Lower leg skin (tissue), 4 donors: ENCODE results near the gene CARS1. TPM values are rescaled to one million over a fixed set of nuclear protein-coding genes. Genes with fewer than 3 reads are reported as not detected.

Source experiments
- DNase-seq, 2 donors: peaks; one replicate each; pipeline ENCODE4 v3.0.0-alpha.2; 2019; ENCODE audit warnings: low spot score in 2 of 2
- H3K4me3 ChIP-seq: fragments of 200-600 bp; sonication (generic); 2 replicates; pipeline ENCODE4 v1.5.1; 2017; ENCODE audit warnings: mild to moderate bottlenecking, low read depth; ENCODE audit not compliant: poor library complexity, severe bottlenecking
- CTCF ChIP-seq, 3 donors: fragments of 450-650 bp; IDR thresholded peaks; one replicate each; pipeline ENCODE4 v1.5.1; 2016; ENCODE audit warnings: antibody characterized with exemption in 3 of 3, mild to moderate bottlenecking in 3 of 3, moderate library complexity in 2 of 3
- POLR2A ChIP-seq, 2 donors: fragments of 450-650 bp; IDR thresholded peaks; one replicate each; pipeline ENCODE4 v1.6.1; 2016 to 2017; ENCODE audit warnings: antibody characterized with exemption in 2 of 2, mild to moderate bottlenecking in 1 of 2, moderate library complexity in 1 of 2
- WGBS, 2 donors: methylation state at CpG; one replicate each; pipeline ENCODE4 v1.1.5; 2018; 5-methylcytosine and 5-hydroxymethylcytosine counted together
- intact Hi-C: fragments of 100-400 bp; cut with DNase I; formaldehyde crosslinking; loops from one replicate; pipeline ENCODE4 v1.15.0; 2023; ENCODE audit warnings: low total_unique reads
- total RNA-seq, 4 donors: library from RNA; depleted of rRNA; stranded (reverse); fragments of >200 nt; gene quantifications; one replicate each; pipeline ENCODE4 v1.1.0, GENCODE V29; 2016

CARS1 gene
- total RNA-seq, 4 donors from 2014 or later = 56.7 to 63.0 (median 60.7) TPM

- DNase-seq = peak in 1 of 2 donors; percentile 83
- WGBS, 2 donors = 34 to 38% methylated on average over 15 of the region's 15 CpGs
- no peak for TF ChIP-seq POLR2A (IDR thresholded peaks at IDR 0.05)
- TF ChIP-seq CTCF (IDR thresholded peaks at IDR 0.05) = no peak
- intact Hi-C loops = loop anchor here (10.0 kb wide), 1 partner anchor 561 kb away; no protein-coding TSS in a partner anchor
- no peak overlapping the region for H3K4me3 ChIP-seq
Measured at GRCh38 chr11:3095712-3096361, 38.6 kb upstream of the CARS1 start.

DNA sequence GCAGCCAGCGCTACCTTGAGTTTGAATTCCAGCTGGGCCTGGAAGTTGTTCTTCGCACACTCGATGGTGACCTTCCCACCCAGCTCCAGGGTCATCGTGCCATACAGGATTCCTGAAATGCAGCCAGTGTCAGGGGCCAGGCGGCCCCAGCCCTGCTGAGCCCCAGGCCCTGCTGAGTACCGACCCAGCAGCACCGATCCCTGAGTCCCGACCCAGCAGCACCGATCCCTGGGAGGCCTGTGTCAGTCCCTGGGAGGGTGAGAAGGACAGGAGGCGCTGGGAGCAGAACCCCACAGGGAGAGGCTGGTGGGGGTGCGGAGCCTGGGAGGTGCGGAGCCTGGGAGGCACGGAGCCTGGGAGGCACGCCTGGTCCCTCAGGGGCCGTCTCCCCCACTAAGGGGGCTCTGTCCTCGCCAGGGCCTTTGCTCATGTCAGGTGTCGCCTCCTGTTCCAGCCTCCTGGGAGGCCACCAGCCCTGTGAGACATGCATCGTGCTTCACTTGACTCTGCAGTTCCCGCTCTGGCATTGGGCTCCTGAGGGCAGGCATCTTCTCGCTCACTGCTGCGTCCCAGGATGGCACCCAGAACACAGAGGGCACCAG is 37.1 kb upstream of the CARS1 start:
- H3K4me3 ChIP-seq = no peak overlapping the region
- TF ChIP-seq POLR2A (IDR thresholded peaks at IDR 0.05) = no peak
- TF ChIP-seq CTCF (IDR thresholded peaks at IDR 0.05) = no peak
- intact Hi-C loops = loop anchor here (5.0 to 10.0 kb wide), 2 partner anchors 57 to 560 kb away; no protein-coding TSS in a partner anchor
- WGBS, 2 donors = 77 to 92% methylated on average over 13 to 21 of the region's 21 CpGs
- peak in 1 of 2 donors; percentile 71 for DNase-seq

- H3K4me3 ChIP-seq = no peak overlapping the region
- no peak for TF ChIP-seq CTCF (IDR thresholded peaks at IDR 0.05)
- no peak for TF ChIP-seq POLR2A (IDR thresholded peaks at IDR 0.05)
- WGBS, 2 donors = 81 to 85% methylated on average over 32 to 34 of the region's 36 CpGs
- peak in 1 of 2 donors; percentile 85 for DNase-seq
- intact Hi-C loops = loop anchor here (5.0 to 10.0 kb wide), 2 partner anchors 56 to 559 kb away; no protein-coding TSS in a partner anchor
Measured at GRCh38 chr11:3093281-3094191, 36.3 kb upstream of the CARS1 start.

- intact Hi-C loops = loop anchor here (5.0 to 10.0 kb wide), 2 partner anchors 55 to 558 kb away; no protein-coding TSS in a partner anchor
- 83 to 85% methylated on average over 10 to 13 of the region's 15 CpGs for WGBS, 2 donors
- DNase-seq = peak in 1 of 2 donors; percentile 84
- H3K4me3 ChIP-seq = no peak overlapping the region
- TF ChIP-seq CTCF (IDR thresholded peaks at IDR 0.05) (no peak), POLR2A (IDR thresholded peaks at IDR 0.05) (no peak)
Measured at GRCh38 chr11:3092603-3093141, 35.4 kb upstream of the CARS1 start.

DNA sequence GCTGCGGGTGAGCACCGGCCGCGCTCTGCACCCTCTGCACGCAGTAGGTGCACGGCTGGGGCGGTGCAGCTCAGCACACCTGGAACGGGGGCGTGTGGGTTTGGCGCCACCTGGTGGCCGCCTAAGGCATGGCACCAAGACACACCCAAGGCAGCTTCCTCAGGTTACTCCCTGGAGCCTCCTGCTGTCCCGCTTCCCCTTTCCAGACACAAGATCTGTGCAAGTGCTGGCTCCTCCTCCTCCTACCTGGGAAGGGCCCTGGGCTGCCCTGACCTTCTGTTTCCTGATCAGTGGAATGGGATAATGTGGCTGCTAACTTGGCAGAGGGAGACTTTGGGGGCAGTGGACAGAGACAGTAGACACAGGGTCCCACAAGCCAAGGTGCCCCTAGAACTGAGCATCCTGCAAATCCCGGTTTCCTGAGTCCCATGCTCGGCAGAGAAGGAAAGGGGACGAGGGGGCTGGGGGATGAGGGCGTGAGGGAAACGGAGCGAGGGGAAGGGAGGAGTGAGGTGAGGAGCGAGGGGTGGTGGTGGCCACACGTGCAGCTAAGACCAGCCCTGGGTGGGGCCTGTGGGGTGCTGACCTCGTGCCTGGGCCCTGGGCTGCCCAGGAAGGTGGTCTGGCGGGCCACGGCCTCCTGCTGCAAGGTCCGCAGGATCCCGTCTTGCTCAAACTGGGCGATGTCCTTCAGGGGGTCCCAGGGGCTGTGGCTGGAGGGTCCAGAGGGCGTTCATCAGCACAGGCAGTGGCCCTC is 34.8 kb upstream of the CARS1 start:
- peak in 1 of 2 donors; percentile 92 for DNase-seq
- intact Hi-C loops = loop anchor here (5.0 to 10.0 kb wide), 2 partner anchors 55 to 557 kb away; no protein-coding TSS in a partner anchor

More for the DNA sequence above, 34.8 kb upstream of the CARS1 start:
- TF ChIP-seq CTCF (IDR thresholded peaks at IDR 0.05) = peak in 2 of 3 donors; percentile 54 to 75
- no peak for TF ChIP-seq POLR2A (IDR thresholded peaks at IDR 0.05)
- 50 to 82% methylated on average over 16 to 24 of the region's 27 CpGs for WGBS, 2 donors
- no peak overlapping the region for H3K4me3 ChIP-seq
